Measurements from ENCODE around the gene IQCE.

- TF ChIP-seq POLR2A (IDR thresholded peaks at IDR 0.05) (no peak), CTCF (IDR thresholded peaks at IDR 0.05) (no peak), POLR2AphosphoS5 (IDR thresholded peaks at IDR 0.05; ENCODE audit: insufficient read depth in 1 of 2, low read depth in 1 of 2) (no peak)
Measured at GRCh38 chr7:2522780-2523433, 35.9 kb upstream of the IQCE start.
